Measurements from ENCODE around the gene TSPAN4. TPM values are rescaled to one million over a fixed set of nuclear protein-coding genes. Genes with fewer than 3 reads are reported as not detected.
A peak's percentile ranks its signal among the peaks of the same experiment; 100 is the strongest.

The TSPAN4 gene
- total RNA-seq, 1 experiment from 2014 or later, result 199 TPM

- DNase-seq (ENCODE audit: low read depth), result peak; percentile 92
These were observed 8.0 kb upstream of the TSPAN4 start for GRCh38 chr11:834371-835316.

- DNase-seq (ENCODE audit: low read depth), result no peak
These were observed 6.4 kb upstream of the TSPAN4 start for GRCh38 chr11:836274-836673.

- DNase-seq (ENCODE audit: low read depth), result no peak
These were observed 6.0 kb upstream of the TSPAN4 start for GRCh38 chr11:836700-837099.

- no peak for DNase-seq (ENCODE audit: low read depth)
These were observed 5.3 kb upstream of the TSPAN4 start for GRCh38 chr11:837189-837989.

- DNase-seq (ENCODE audit: low read depth), result no peak
These were observed 4.7 kb upstream of the TSPAN4 start for GRCh38 chr11:837990-838307.

- DNase-seq (ENCODE audit: low read depth), result peak; percentile 76
These were observed 4.0 kb upstream of the TSPAN4 start for GRCh38 chr11:838441-839279.

GRCh38 chr11:839280-839623 lies 3.4 kb upstream of the TSPAN4 start:
- no peak for DNase-seq (ENCODE audit: low read depth)

- peak; percentile 55 for DNase-seq (ENCODE audit: low read depth)
These were observed 2.6 kb upstream of the TSPAN4 start for GRCh38 chr11:839875-840617.

GRCh38 chr11:841981-842369 lies 677 bp upstream of the TSPAN4 start:
- no peak for DNase-seq (ENCODE audit: low read depth)

GRCh38 chr11:843086-843734 lies 558 bp downstream of the TSPAN4 start:
- no peak for DNase-seq (ENCODE audit: low read depth)

GRCh38 chr11:843818-844692 lies 1.4 kb downstream of the TSPAN4 start:
- peak; percentile 91 for DNase-seq (ENCODE audit: low read depth)

- peak; percentile 81 for DNase-seq (ENCODE audit: low read depth)
These were observed 2.3 kb downstream of the TSPAN4 start for GRCh38 chr11:844693-845644.

GRCh38 chr11:845872-846495 lies 3.3 kb downstream of the TSPAN4 start:
- DNase-seq (ENCODE audit: low read depth), result no peak

- DNase-seq (ENCODE audit: low read depth), result no peak
These were observed 3.9 kb downstream of the TSPAN4 start for GRCh38 chr11:846496-847098.

- no peak for DNase-seq (ENCODE audit: low read depth)
These were observed 5.2 kb downstream of the TSPAN4 start for GRCh38 chr11:847876-848275.

- no peak for DNase-seq (ENCODE audit: low read depth)
These were observed 5.8 kb downstream of the TSPAN4 start for GRCh38 chr11:848380-848931.

- no peak for DNase-seq (ENCODE audit: low read depth)
These were observed 6.6 kb downstream of the TSPAN4 start for GRCh38 chr11:849104-849824.

Measured in LHCN-M2 (cell line).